Suprapubic skin (tissue), 4 donors: Measurements from ENCODE around the gene FRMD4A.

Source experiments
- POLR2A ChIP-seq, 2 donors: fragments of 450-650 bp; IDR thresholded peaks; one replicate each; pipeline ENCODE4 v1.6.1; 2017; ENCODE audit warnings: antibody characterized with exemption in 2 of 2, mild to moderate bottlenecking in 2 of 2, moderate library complexity in 2 of 2
- POLR2AphosphoS5 ChIP-seq, 3 donors: sonication (generic); formaldehyde crosslinking; IDR thresholded peaks; one replicate each; pipeline ENCODE4 v1.6.1; 2017; ENCODE audit warnings: antibody characterized with exemption in 3 of 3
- TF ChIP-seq, protein P1 (sequence below), 2 donors: fragments of 200-600 bp in 1 of 2; fragments of 450-650 bp in 1 of 2; sonication (generic) in 1 of 2; IDR thresholded peaks; one replicate each; pipeline ENCODE4 v1.5.1; 2016 to 2019; ENCODE audit warnings: antibody characterized with exemption in 2 of 2, mild to moderate bottlenecking in 1 of 2, moderate library complexity in 1 of 2

DNA sequence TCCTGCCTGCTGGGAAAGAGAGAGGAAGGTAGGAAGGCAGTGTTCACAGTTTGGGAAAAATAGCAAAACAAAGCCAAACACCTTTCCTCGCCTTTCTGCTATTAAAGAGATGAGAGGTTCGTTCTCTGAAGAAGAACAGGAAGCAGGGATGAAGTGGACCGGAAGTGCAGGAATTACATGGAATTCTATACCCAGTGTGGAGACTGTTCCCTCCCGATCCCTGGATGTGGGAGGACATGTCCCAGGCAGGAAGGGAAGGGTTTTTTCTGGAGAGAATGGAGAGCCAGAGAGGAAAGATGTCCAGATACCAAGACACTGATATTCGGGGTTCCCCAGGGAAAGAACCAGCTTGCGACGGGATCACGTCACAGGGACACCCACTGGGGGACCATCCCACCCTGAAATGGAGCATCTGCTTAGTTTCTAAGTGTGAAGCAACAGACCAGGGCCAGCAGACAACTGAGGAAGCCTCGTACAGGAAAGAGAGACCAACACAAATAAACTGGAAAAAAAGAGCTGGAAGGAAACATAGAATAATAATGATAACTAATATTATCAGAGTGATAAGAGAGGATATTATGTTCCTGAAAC is 556.3 kb downstream of the FRMD4A start:
- TF ChIP-seq, protein P1, sequence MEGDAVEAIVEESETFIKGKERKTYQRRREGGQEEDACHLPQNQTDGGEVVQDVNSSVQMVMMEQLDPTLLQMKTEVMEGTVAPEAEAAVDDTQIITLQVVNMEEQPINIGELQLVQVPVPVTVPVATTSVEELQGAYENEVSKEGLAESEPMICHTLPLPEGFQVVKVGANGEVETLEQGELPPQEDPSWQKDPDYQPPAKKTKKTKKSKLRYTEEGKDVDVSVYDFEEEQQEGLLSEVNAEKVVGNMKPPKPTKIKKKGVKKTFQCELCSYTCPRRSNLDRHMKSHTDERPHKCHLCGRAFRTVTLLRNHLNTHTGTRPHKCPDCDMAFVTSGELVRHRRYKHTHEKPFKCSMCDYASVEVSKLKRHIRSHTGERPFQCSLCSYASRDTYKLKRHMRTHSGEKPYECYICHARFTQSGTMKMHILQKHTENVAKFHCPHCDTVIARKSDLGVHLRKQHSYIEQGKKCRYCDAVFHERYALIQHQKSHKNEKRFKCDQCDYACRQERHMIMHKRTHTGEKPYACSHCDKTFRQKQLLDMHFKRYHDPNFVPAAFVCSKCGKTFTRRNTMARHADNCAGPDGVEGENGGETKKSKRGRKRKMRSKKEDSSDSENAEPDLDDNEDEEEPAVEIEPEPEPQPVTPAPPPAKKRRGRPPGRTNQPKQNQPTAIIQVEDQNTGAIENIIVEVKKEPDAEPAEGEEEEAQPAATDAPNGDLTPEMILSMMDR (IDR thresholded peaks at IDR 0.05), result no peak
- TF ChIP-seq POLR2A (IDR thresholded peaks at IDR 0.05), result no peak
- no peak for TF ChIP-seq POLR2AphosphoS5 (IDR thresholded peaks at IDR 0.05)
